ENCODE data around the gene ZC3H13.

The ZC3H13 gene

DNA sequence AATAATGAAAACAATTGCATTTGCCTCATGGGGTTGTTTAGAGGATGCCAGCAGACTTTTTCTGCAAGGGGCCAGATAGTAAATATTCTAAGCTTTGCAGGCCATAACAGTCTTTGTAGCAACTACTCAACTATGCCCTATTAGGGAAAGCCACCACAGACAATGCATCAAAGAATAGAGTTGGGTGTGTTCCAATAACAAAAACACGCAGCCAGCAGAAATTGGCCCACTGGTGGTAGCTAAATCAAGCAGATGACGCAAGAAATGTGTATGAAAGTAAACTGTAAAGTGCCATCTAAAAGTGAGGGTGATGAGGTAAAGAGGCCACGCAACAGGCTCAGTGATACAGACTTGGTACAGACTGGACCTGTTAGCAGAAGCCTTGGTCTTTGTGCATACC, 125.8 kb downstream of the ZC3H13 start:
- H3K4me3 ChIP-seq (ENCODE audit: low read depth, low read length): no peak overlapping the region
- no peak for DNase-seq (ENCODE audit: low read depth)
- TF ChIP-seq, protein P1, sequence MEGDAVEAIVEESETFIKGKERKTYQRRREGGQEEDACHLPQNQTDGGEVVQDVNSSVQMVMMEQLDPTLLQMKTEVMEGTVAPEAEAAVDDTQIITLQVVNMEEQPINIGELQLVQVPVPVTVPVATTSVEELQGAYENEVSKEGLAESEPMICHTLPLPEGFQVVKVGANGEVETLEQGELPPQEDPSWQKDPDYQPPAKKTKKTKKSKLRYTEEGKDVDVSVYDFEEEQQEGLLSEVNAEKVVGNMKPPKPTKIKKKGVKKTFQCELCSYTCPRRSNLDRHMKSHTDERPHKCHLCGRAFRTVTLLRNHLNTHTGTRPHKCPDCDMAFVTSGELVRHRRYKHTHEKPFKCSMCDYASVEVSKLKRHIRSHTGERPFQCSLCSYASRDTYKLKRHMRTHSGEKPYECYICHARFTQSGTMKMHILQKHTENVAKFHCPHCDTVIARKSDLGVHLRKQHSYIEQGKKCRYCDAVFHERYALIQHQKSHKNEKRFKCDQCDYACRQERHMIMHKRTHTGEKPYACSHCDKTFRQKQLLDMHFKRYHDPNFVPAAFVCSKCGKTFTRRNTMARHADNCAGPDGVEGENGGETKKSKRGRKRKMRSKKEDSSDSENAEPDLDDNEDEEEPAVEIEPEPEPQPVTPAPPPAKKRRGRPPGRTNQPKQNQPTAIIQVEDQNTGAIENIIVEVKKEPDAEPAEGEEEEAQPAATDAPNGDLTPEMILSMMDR (IDR thresholded peaks at IDR 0.05; ENCODE audit: insufficient read depth, low read depth, low read length, missing control alignments): no peak

DNA sequence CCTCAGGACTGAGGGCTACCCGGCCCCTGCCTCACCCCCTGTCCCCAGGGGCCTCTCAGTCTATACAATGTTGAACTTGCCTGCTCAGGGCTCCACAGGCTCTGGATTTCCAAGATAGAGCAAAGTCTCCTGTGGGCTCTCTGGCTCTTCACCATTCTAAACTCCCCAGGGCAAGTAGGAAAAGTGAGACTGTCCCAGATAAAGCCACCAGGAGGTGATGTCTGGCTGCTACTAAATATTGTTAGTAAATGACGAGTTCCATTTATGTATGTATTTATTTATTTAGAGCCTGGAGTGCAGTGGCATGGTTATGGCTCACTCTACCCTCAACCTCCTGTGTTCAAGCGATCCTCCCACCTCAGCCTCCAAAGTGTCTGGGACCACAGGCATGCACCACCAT, 127.4 kb downstream of the ZC3H13 start:
- TF ChIP-seq, protein P1 (IDR thresholded peaks at IDR 0.05; ENCODE audit: insufficient read depth, low read depth, low read length, missing control alignments): peak; percentile 14
- H3K4me3 ChIP-seq (ENCODE audit: low read depth, low read length): no peak overlapping the region
- DNase-seq (ENCODE audit: low read depth): no peak

DNA sequence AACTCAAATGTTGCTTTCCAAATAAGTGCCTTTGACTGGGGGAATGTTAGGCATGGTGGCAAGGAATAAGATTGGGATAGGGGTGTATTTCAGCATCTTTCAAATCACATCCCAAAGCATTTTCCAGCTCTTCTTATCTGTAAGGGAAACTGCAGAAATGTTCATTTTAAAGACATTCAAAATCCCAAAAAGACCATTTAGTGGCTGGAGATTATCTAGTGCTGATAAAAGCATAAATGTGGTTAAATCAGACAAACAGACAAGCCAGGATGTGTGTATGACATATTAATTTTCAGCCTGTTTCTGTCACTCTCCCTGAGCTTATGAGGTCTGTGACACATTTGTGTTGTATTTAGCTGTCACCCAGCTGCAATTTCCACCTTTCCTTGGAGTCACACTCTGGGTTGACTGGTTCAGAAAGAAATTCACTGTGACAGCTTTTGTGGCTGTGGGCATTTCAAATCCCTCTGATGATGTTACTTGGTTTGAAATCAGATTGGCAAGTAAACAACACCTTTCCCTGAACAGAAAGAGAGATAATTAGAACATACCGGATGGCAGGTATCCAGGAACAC, 131.3 kb downstream of the ZC3H13 start:
- TF ChIP-seq, protein P1 (IDR thresholded peaks at IDR 0.05; ENCODE audit: insufficient read depth, low read depth, low read length, missing control alignments): no peak
- DNase-seq (ENCODE audit: low read depth): no peak
- no peak overlapping the region for H3K4me3 ChIP-seq (ENCODE audit: low read depth, low read length)

DNA sequence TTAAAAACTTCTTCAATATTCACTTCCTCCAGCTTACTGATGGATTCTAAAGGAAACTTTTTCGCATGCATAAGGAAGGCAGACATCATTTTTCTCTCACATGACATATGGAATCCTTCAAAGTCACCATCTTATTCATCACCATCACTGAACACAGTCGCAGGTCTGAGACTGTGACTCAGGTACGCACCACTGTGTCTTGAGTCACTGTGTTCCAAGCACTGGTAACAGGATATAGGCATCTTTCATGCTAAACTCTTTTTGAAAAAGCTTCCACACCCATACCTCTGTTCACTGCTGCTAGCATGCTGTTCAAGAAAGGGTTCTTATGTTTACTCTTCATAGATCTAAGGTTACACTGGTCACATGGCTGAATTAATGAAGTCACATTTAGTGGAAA, 133.9 kb downstream of the ZC3H13 start:
- no peak overlapping the region for H3K4me3 ChIP-seq (ENCODE audit: low read depth, low read length)
- TF ChIP-seq, protein P1 (IDR thresholded peaks at IDR 0.05; ENCODE audit: insufficient read depth, low read depth, low read length, missing control alignments): no peak
- no peak for DNase-seq (ENCODE audit: low read depth)

DNA sequence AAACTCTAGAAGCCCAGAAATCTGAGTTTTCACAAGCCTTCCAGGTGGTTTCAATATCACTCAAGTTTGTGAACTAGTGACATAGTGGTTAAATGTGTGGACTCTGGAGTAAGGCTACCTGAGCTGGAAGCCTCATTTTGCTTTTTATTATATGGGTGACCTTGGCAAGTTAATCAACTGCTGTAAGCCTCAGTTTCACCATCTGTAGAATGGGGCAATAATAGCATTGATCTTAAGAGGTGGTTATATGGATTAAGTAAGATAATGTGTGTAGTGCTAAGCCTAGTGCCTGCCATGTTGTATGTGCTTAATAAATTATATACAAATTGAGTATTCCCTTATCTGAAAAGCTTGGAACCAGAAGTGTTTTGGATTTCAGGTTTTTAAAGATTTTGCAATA, 135.5 kb downstream of the ZC3H13 start:
- H3K4me3 ChIP-seq (ENCODE audit: low read depth, low read length): no peak overlapping the region
- TF ChIP-seq, protein P1 (IDR thresholded peaks at IDR 0.05; ENCODE audit: insufficient read depth, low read depth, low read length, missing control alignments): no peak

DNA sequence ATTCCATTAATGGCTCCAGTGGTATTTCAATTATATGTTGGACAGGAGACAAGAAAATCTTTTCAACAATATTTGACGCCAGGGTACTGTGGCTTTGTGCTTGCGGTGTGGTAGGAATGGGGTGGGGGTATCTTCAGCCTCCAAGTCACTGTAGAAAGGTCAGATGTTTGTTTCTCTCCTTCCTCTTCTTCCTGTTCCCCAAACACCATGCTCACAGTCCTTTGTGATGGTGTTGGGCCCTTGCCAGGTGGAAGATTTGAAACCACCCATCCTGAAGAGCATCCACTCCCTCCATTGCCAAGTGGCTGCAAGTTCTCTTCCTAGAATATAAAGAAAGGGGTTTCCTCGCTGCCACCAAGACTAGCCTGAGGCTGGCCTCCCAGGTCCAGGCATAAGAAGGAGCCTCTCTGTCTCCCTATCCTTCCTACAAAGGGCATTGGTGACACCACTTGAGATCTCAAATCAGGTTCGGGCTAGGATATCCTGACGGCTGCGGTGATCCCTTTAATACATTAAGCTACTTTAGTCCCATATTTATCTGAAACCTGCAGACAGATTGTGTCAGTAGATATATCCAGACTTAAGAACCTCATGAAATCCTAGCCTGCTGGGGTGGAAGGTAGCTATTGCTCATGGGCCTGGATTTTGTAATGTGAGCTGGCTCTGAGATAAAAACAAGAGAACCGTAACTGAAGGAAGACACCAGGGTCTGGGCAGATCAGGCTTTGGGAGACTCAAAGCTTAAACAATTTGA, 136.7 kb downstream of the ZC3H13 start:
- TF ChIP-seq, protein P1 (IDR thresholded peaks at IDR 0.05; ENCODE audit: insufficient read depth, low read depth, low read length, missing control alignments): no peak
- no peak for DNase-seq (ENCODE audit: low read depth)

More for the DNA sequence above, 135.5 kb downstream of the ZC3H13 start:
- no peak for DNase-seq (ENCODE audit: low read depth)

More for the DNA sequence above, 136.7 kb downstream of the ZC3H13 start:
- no peak overlapping the region for H3K4me3 ChIP-seq (ENCODE audit: low read depth, low read length)
